Hepatic stellate cell (primary cell): Measurements from ENCODE around the gene WNT5A.

Experiments
- DNase-seq: peaks from one replicate; pipeline ENCODE4 v3.0.0; 2011; ENCODE audit warnings: low spot score

WNT5A gene

DNA sequence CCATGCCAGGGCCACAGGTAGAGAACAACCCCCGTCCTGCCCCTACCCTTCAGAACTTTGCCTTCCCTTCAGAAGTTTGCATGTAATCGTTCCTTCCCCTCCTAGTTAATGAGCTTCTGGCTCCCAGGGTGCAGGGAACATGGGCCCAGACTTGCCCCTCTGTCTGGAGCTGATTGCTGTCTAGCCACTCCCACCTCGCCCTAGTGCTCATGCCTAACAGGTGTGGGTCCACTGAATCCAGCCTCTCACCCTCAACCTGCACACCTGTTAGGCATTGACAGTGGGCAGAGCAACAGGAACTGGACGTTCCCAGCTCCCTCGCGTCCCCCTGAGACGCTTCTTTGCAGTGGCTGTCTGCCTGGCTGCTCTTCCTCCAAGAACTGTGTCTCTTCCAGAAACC lies 40.3 kb downstream of the WNT5A start:
- no peak for DNase-seq

DNA sequence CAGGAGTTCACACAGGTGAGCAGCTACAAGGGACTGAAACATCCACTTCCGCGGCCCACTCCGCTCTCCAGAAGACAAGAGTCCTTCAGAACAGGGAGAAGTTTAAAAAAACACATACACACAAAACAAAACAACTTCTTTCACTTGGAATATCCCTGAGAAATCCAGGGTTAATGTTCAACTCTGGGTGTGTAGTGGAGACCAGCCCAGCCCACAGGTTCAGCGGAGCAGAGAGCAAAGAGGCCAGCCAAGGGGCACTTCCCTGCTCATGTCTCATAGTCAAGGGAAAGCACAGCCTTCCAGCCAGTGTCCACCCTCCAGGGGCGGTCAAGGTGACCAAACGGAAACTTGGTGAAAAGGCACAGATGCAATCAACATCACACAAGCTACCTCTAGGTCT lies 41.6 kb downstream of the WNT5A start:
- no peak for DNase-seq

DNA sequence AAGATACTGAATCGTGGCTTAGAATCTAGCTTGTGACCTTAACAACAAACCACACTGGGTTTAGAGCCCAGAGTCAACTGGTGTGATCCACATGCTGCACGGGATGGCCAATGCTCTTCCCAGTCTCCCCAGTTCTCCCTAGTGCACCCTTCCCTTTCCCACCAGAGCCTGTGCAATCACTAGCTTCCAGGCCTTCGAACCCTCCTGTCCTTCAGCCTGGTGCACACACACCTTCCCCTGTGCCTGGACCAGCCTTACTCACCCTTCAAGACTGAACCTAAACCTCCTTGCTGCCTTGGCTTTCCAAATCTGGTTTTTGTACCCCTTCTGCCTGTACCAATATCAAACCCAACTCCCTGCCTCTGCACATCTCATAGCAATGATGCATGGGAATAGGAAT lies 43.8 kb downstream of the WNT5A start:
- DNase-seq, result no peak

DNA sequence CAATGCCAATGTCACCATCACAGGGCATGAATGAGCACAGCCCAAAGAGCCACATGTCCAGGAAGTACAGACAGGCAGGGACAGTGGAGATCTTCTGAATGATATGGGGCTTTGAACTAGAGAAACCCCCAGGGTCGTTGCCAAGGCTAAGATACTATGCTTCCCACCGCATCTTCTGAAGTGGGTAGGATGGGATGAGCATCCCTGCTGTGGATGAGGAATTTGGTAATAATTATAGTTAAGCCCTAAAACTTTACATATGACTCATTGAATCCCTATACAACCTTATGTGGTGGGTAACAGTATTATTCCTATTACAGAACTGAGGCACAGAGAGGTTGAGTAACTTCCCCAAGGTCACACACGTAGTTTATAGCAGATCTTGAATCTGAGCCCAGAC lies 44.2 kb downstream of the WNT5A start:
- DNase-seq, result no peak

DNA sequence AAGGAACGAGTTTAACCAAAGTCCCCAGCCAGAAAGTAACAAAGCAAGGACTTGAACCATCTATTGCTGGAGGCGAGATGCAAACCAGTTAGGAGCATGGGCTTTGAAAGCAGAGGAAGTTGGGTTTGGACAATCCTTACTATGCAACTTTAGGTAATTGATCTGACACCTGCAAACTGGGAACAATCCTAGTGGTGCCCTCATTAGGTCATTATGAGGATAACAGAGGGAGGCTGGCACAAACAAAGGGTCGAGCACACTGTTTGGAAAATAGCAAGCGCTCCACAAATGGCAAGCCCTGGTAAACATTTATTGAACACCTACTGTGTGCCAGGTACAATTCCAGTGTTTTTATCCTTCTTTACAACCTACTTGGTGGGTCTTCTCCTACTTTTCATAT lies 45.6 kb downstream of the WNT5A start:
- DNase-seq, result no peak

DNA sequence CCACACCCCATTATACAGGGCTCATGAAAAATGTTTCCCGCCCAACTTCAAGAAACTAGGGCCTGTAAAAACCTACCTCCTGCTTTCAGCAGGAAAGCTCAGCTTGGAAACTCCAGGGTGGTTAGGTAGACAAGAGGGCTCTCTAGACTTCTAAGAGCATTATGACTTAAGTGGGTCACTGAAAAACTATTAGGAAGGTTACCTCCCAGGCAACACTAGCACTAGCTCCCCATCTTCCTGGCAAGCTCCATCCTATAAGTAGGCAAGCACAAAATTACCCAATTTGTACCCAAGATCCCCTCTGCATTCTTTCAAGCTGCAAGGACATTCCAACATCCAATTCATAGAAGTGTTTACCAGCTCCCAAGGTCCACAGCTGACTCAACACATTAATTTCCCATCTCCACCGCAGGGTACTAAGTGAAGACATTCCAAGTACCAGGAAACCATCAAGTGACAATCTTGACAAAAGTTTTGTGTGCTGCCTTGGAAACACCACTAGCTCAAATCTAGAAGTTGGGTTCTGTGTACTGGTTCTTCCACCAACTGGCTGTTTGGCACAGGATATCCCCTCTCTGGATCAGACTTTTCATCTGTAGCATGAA lies 46.9 kb downstream of the WNT5A start:
- DNase-seq, result peak; percentile 36

DNA sequence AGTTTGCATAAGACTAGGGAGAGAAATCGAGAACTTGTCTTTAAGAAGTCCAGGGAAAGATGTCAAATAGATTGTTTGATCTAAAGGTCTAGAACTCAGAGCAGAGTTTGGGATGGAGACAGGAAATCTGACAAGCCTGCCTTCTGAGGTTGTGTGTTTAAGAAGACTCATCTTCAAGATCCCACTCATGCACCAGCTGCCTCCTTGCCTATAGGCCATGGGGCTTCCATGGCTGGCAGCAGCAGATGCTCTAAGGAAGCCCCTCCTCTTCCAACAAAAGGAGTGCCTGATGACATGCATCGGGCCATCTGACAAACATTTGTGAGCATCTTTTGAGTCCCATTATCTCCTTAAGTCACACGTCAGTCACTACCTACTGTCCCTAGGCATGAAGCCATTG lies 47.4 kb downstream of the WNT5A start:
- DNase-seq, result no peak

DNA sequence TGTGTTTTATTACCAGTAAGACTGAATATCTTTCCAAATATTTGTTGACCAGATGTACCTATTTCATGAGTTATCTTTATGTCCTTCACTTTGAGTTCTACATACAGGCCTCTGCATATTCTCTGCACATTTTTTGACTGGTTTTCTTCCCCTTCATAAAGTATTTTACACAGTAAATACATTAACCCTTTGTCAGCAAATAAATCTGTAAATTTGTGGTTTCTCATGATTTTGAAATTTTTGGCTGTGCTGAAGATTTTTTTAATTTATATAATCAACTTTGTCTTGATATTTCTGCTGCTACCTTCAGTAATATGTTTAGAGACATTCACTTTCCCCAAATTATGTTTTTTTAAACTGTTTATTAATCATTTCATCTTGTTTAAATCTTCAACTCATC lies 50.5 kb downstream of the WNT5A start:
- no peak for DNase-seq

DNA sequence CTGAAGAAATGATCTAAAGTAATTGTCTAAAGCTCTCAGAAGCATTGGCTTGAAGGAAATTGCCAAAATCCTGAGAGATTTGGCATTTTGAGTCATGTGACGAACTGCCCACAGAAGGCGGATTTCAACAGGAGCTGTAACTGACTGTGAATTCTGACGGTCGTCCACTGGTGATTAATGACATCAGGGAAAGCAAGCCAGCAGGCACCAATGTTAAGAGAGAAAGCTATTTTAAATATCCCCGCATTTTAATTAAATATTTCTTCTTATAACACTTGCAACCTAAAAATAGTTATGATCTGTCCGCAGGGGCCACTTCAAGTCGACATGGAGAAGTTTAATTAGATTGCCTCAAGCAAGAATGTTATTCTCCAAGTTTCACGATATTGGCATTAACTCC lies 51.6 kb downstream of the WNT5A start:
- DNase-seq, result no peak

DNA sequence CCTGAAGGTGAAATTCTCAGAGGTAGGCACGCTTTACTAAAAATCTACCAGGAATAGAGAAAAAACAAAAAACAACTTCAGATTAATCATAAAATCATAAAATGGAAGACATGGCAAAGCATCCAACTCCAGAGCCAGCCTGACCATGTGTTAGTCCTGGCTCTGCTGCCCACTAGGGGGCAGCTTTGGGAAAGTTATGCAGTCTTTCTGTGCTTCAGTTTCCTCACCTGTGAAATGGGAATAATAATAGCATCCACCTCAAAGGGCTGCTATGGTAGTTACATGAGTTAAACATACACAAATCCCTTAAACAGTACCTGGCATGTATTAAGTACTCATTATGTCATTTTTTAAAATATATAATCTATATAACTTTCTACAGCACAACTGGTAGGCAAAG lies 52.3 kb downstream of the WNT5A start:
- no peak for DNase-seq

DNA sequence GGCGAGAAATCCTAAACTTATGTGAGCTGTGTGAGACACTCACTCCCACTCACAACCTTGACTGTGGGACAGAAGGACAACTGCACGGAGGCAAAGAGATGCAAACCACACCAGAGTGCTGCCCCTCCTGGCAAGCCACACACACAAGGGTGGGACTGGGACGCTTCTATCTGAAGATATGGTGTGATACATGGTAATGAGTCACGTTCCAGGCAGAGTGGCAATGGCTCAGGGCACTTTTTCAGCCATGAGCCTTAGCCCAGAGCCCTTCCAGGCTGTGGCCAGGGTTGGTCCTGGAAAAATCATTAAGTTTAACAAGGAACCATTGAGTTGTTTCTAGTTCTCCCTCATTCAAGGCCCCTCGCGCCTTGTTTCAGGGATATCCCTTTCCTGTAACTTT lies 56.1 kb downstream of the WNT5A start:
- DNase-seq, result no peak

DNA sequence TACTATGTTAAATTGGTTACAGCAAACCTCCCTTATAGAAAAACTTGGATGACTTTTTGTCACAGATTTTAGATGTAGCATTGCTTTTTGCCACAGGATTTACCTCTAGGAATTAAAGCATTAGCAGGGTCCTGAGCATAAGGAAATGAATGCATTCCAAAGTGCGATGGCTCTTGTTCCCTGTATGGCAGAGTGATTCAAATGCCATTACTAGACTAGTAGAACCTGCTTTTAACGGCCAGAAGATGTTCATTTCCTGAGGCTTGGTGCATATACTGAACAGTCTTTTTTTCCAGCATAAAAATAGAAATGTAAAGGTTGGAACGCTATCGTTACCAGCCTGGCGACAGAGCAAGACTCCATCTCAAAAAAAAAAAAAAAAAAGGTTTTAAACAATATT lies 59.4 kb downstream of the WNT5A start:
- no peak for DNase-seq

DNA sequence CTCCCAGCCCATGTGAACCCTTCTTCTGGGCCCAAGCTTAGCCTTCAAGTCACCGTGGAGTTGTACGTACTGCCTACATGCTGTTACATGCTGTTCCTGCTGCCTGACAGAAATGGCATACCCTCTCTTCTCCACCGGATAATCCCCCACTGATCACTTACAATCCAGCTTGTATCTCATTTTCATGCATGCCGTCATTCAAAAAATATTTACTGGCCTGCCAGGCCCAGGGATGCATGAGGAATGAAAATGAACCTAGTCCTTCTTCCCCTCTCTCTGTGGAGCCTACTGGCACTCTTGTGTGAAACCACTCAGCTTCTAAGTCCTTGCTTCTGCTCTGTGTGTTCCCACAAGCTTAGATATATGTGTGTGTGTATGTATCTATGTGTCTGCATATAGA lies 60.6 kb downstream of the WNT5A start:
- no peak for DNase-seq

DNA sequence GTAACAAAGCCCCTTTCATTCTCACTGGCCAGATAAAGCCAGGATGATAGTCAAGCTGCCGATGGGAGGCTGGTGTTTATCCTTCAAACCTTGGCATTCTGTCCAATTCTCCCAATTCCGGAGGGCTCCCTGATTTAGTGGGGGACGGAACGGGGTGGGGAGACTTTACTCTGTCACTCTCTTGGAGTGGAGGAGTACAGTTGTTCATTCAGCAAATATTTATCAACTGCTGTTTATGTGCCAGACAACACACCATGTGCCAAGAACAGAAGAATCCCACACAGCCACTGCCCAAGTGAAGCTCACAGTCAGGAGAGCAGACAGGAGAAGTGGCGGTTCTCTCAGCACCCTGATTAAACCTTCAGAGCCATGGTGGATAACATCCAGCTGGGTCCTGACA lies 63.3 kb downstream of the WNT5A start:
- DNase-seq, result no peak

DNA sequence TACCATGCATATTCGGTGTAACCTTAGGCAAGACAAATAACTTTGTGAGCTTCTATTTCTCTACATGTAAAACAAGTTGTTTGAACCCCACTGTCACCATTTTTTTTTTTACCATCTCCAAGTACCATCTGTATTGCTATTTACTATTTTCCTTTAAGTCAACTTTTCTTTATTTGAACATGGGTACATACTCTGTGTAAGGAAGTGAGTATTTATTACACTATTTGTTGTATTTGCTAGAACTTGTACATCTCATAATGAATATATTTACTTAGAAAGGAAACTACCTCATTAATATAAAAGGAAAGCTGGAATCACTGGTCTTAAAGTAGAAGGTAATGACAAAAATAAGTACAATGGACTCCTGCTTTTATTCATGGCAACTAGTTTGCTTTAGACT lies 69.9 kb downstream of the WNT5A start:
- no peak for DNase-seq

DNA sequence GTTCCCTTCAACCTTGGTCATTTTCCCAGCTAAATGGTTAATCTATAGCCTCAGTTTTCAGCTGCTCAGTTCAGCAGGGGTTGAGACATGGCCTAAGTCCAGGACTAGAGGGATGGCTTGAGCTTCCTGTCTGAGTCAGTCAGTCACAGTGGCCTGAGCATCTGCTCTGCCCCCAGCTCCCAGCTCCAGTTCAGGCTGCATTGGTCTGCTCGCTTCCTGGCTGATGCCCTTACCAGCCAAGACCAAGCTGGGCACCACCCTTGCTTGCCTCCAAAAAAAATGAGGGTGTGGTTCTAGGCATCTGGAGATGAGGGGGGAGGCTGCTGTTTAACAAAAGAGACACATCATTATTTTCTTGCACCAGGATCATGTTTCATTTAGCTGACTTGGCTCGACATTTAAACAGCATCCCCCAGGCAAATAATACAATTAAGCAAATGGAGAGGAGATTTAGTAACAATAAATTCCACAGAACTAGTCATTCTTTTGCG lies 70.7 kb downstream of the WNT5A start:
- peak; percentile 66 for DNase-seq
